ENCODE results near the gene GPC3.
"Not testable (repeated sequence)": the region's sequence is repeated elsewhere in the genome, so short reads cannot be mapped to it uniquely, and the experiment has no call there.

Gene GPC3

GRCh38 chrX:133638285-133638684 lies 347.1 kb downstream of the GPC3 start:
- no peak for DNase-seq

GRCh38 chrX:133637765-133638164 lies 347.6 kb downstream of the GPC3 start:
- DNase-seq = no peak

- no peak for DNase-seq
Measured at GRCh38 chrX:133636009-133636408, 349.4 kb downstream of the GPC3 start.

- no peak for DNase-seq
Measured at GRCh38 chrX:133634416-133634815, 351.0 kb downstream of the GPC3 start.

GRCh38 chrX:133633950-133634349 lies 351.4 kb downstream of the GPC3 start:
- DNase-seq = no peak

GRCh38 chrX:133633162-133633561 lies 352.2 kb downstream of the GPC3 start:
- DNase-seq = no peak

GRCh38 chrX:133630362-133630761 lies 355.0 kb downstream of the GPC3 start:
- DNase-seq = no peak

GRCh38 chrX:133627673-133628072 lies 357.7 kb downstream of the GPC3 start:
- no peak for DNase-seq

- not testable (repeated sequence) for DNase-seq
Measured at GRCh38 chrX:133621384-133621783, 364.0 kb downstream of the GPC3 start.

- DNase-seq = no peak
Measured at GRCh38 chrX:133611676-133612075, 373.7 kb downstream of the GPC3 start.

- DNase-seq = no peak
Measured at GRCh38 chrX:133610056-133610455, 375.3 kb downstream of the GPC3 start.

GRCh38 chrX:133609166-133609565 lies 376.2 kb downstream of the GPC3 start:
- no peak for DNase-seq

- no peak for DNase-seq
Measured at GRCh38 chrX:133608406-133608805, 377.0 kb downstream of the GPC3 start.

GRCh38 chrX:133607419-133608348 lies 377.7 kb downstream of the GPC3 start:
- DNase-seq = no peak

GRCh38 chrX:133606990-133607389 lies 378.4 kb downstream of the GPC3 start:
- DNase-seq = no peak

- DNase-seq = no peak
Measured at GRCh38 chrX:133604801-133605200, 380.6 kb downstream of the GPC3 start.

GRCh38 chrX:133602881-133603280 lies 382.5 kb downstream of the GPC3 start:
- no peak for DNase-seq

- DNase-seq = no peak
Measured at GRCh38 chrX:133601116-133601515, 384.3 kb downstream of the GPC3 start.

GRCh38 chrX:133600536-133600935 lies 384.9 kb downstream of the GPC3 start:
- no peak for DNase-seq

GRCh38 chrX:133598601-133599335 lies 386.6 kb downstream of the GPC3 start:
- DNase-seq = no peak

GRCh38 chrX:133594156-133594555 lies 391.2 kb downstream of the GPC3 start:
- no peak for DNase-seq

GRCh38 chrX:133593531-133593930 lies 391.9 kb downstream of the GPC3 start:
- no peak for DNase-seq

GRCh38 chrX:133590703-133591505 lies 394.5 kb downstream of the GPC3 start:
- no peak for DNase-seq
